Stomach (tissue), 4 donors: ENCODE results near the gene CCND1.

Experiments
- EP300 ChIP-seq: sonication (generic); formaldehyde crosslinking; IDR thresholded peaks from one replicate; pipeline ENCODE4 v1.6.1; 2017; ENCODE audit warnings: antibody characterized with exemption
- TF ChIP-seq, protein P1 (sequence below), 7 experiments: fragments of 450-650 bp in 4 of 7; fragments of 200-600 bp in 3 of 7; sonication (generic) in 3 of 7; IDR thresholded peaks; one replicate each; pipeline ENCODE4 v1.5.1; 2016 to 2019; ENCODE audit warnings: antibody characterized with exemption in 7 of 7, control low read depth in 2 of 7, mild to moderate bottlenecking in 1 of 7

DNA sequence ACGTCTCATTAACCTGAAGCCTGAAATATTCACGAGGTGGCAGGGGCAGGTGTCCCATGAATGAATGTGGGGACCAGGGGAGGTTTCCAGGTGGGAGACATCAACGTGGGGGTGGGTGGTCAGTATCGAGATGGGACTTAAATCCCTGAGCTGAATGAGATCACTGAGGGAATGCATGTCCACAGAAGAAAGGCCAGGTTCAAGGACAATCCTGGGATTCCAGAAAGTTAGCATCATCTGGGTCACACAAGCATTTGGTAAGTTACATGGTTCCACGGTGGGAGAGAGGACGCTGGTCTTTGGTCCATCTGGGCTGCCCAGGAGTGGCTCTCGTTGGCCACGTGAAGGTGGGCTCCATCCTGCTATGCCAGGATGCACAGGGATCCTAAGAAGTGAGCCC, 22.7 kb upstream of the CCND1 start:
- TF ChIP-seq EP300 = no peak
- TF ChIP-seq, protein P1, sequence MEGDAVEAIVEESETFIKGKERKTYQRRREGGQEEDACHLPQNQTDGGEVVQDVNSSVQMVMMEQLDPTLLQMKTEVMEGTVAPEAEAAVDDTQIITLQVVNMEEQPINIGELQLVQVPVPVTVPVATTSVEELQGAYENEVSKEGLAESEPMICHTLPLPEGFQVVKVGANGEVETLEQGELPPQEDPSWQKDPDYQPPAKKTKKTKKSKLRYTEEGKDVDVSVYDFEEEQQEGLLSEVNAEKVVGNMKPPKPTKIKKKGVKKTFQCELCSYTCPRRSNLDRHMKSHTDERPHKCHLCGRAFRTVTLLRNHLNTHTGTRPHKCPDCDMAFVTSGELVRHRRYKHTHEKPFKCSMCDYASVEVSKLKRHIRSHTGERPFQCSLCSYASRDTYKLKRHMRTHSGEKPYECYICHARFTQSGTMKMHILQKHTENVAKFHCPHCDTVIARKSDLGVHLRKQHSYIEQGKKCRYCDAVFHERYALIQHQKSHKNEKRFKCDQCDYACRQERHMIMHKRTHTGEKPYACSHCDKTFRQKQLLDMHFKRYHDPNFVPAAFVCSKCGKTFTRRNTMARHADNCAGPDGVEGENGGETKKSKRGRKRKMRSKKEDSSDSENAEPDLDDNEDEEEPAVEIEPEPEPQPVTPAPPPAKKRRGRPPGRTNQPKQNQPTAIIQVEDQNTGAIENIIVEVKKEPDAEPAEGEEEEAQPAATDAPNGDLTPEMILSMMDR (IDR thresholded peaks at IDR 0.05) = no peak
